NCI-H2029 (cell line): ENCODE results near the gene SLC34A3.

Experiments used
- DNase-seq: peaks from one replicate; lab custom pipeline; 2025; lab: John Stamatoyannopoulos, UW

SLC34A3 gene

GRCh38 chr9:137230705-137231371 lies at the start of gene SLC34A3:
Gene SLC34A3, plus strand, starts transcription at chr9:137230901. Its CDS starts 802 bp downstream, at chr9:137231703.
- no peak for DNase-seq

GRCh38 chr9:137181680-137182079 lies 49.0 kb upstream of the SLC34A3 start:
- DNase-seq, result no peak

- DNase-seq, result no peak
Measured at GRCh38 chr9:137182836-137183235, 47.9 kb upstream of the SLC34A3 start.

- no peak for DNase-seq
Measured at GRCh38 chr9:137183980-137184595, 46.6 kb upstream of the SLC34A3 start.

GRCh38 chr9:137184881-137185660 lies 45.6 kb upstream of the SLC34A3 start:
- no peak for DNase-seq

- DNase-seq, result no peak
Measured at GRCh38 chr9:137185921-137186320, 44.8 kb upstream of the SLC34A3 start.

- DNase-seq, result peak; percentile 38
Measured at GRCh38 chr9:137186385-137186784, 44.3 kb upstream of the SLC34A3 start.

- DNase-seq, result no peak
Measured at GRCh38 chr9:137187386-137187785, 43.3 kb upstream of the SLC34A3 start.

- DNase-seq, result no peak
Measured at GRCh38 chr9:137188086-137188489, 42.6 kb upstream of the SLC34A3 start.

GRCh38 chr9:137188490-137189296 lies 42.0 kb upstream of the SLC34A3 start, which contains the start of the genes ANAPC2 and SSNA1:
Gene ANAPC2, minus strand, starts transcription at chr9:137188560. Its CDS starts 28 bp downstream, at chr9:137188532.
Gene SSNA1, plus strand, starts transcription at chr9:137188676. Its CDS starts 51 bp downstream, at chr9:137188727.
- peak; percentile 90 for DNase-seq

GRCh38 chr9:137189297-137190295 lies 41.1 kb upstream of the SLC34A3 start:
- DNase-seq, result no peak

- no peak for DNase-seq
Measured at GRCh38 chr9:137190315-137190856, 40.3 kb upstream of the SLC34A3 start.

- no peak for DNase-seq
Measured at GRCh38 chr9:137191245-137191644, 39.5 kb upstream of the SLC34A3 start.

GRCh38 chr9:137191691-137192447 lies 38.8 kb upstream of the SLC34A3 start:
- DNase-seq, result no peak

- no peak for DNase-seq
Measured at GRCh38 chr9:137192448-137192780, 38.3 kb upstream of the SLC34A3 start.

GRCh38 chr9:137192859-137193258 lies 37.8 kb upstream of the SLC34A3 start:
- no peak for DNase-seq

- no peak for DNase-seq
Measured at GRCh38 chr9:137193771-137194170, 36.9 kb upstream of the SLC34A3 start.

- DNase-seq, result no peak
Measured at GRCh38 chr9:137194388-137194787, 36.3 kb upstream of the SLC34A3 start.

GRCh38 chr9:137194909-137195308 lies 35.8 kb upstream of the SLC34A3 start:
- peak; percentile 78 for DNase-seq
